GM19328 (cell line): Measurements from ENCODE around the gene KDM4C.

ENCODE experiments used
- ATAC-seq: cut with Tn5 transposase; IDR thresholded peaks from one replicate; pipeline ENCODE4 v1.9.1; 2021; ENCODE audit warnings: mild to moderate bottlenecking, moderate library complexity; ENCODE audit not compliant: unreplicated experiment

KDM4C gene

DNA sequence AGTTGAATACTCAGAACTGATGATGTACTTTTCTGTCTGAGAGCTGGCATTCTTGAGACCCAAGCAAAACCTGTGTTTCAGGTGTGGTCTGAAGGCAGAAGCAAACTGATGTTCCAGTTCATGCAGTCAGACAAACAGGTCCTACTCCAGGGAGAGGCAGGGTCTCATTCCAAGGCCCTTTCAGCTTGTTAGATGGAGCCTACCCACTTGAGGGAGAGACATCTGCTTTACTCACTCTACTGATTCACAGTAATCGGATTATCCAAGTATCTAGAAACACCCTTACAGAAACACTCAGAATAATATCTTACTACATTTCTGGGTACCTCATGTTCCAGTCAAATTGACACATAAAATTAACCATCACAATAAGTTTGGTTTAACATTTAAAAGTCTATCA is 207.8 kb downstream of the KDM4C start:
- no peak for ATAC-seq

DNA sequence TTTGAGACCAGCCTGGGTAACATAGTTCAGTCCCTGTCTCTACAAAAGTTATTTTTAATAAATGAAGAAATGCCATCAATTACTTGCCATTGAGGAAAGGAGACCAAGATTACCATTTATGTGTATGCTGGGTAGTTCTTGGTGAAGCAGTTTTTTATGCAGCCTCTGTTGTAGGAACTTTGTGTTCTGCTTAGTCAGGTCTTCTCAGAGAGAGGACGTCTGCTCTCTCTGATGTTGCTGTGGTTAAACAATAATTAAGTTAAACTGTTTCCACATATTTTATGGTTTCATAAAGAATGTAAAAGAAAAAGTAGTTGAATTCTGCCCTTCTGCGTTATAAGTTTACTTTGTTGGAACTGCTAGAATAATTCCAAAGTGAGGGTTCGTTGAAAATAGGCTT is 210.5 kb downstream of the KDM4C start:
- no peak for ATAC-seq

DNA sequence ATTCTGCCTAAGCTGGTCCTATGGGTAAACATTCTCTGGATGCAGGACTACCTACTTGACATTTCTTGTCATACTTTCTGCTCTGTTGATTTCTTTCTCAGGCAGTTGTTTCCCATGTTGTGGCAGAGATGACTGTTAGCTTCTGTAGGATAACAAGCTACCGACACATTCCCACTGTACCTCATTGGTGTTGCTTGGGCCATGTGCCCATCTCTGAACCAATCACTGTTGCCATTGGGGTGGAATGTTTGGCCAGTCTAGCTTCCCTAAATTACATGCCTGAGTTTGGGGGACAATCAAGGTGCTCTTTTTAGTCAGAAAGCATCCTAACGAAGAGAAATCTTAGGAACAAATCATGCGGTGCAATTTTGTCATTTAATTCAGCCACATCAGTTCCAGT is 212.0 kb downstream of the KDM4C start:
- ATAC-seq: no peak

DNA sequence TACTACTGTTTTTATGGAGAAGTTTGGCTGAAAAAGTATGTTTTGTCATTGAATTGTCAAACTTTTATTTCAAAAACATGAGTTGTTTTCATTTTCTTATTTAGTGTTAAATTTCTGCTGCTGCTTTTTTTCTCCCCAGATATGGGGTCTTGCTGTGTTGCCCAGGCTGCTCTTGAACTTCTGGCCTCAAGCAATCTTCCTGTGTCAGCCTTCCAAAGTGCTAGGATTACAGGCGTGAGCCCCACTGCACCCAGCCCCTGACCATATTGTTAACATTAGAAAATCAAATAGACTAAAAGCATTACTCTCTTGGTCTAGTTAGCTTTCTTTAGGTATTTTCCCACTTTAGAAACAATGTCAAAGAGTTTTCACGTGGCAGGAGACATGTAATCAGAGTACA is 215.3 kb downstream of the KDM4C start:
- ATAC-seq: no peak

DNA sequence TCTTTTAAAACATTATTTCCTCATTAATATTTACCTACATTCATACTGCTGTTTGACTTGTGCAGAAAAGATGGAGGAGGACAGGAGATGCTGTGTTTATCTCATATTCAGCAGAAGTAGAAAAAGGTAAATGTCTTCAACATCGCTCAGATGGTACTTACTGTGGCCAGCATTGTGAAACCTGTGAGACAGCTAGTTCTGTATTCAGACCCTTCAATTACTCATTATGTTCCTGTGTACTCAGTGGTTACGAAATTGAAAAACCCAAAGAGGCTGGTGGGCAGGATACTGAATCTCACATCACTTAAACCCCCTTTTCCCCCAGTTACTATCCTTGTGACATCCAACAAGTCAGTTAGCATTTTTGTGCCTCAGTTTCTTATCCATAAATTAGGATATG is 216.0 kb downstream of the KDM4C start:
- ATAC-seq: peak; percentile 87

DNA sequence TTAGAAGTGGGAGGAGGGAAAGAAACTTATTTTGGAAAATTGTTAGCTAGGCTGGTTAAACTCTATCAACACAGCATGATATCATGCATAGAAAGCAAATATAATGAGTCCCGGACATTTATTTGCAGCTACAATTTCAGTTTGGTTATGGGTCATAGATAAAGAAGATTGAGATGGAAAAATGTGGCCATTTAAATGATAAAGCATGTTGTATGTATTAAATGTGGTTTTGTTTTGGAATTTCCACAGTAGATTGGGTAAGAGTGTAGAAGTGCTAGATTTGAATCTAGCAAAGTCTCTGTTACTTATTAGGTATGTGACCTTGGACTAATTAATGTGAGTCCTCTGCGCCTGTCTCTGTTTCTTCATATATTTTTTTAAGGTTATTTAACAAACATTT is 217.4 kb downstream of the KDM4C start:
- ATAC-seq: no peak

DNA sequence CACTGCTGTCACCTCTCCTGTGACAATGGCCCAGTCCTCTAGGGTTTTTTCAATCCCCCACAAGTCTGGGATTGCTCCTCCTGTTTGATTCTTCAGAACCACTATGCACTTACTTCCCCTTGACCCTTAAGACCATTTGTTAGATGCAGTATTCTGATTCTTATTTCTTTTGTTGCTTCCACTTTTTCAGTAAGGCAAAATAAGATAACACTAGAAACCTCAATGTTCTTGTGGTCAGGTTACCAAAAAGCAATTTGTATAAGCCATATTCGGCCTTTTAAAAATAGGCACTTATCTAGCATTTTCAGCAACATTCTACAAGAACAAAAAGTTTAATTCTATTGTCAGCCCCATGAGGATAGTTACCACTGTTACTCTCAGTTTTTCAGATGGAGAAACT is 220.0 kb downstream of the KDM4C start:
- no peak for ATAC-seq

DNA sequence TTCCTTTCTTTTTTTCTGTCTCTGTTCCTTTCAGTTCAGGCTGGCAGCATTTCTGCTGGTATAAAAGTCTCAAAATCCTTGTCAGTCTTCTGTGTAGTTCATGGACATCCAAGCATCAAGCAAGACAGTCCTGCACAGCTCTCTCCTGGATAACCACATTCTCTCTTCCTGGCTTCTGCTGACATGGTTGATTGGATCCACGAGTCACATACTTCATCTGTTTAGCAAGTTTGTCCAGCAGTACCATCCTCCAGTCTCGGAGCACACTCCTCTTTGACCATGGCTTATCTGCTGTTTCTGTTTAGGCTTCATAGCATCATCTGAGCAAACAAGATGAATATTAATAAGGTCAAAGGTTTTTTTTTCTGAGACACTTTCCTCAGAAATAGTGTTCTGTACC is 220.8 kb downstream of the KDM4C start:
- no peak for ATAC-seq

DNA sequence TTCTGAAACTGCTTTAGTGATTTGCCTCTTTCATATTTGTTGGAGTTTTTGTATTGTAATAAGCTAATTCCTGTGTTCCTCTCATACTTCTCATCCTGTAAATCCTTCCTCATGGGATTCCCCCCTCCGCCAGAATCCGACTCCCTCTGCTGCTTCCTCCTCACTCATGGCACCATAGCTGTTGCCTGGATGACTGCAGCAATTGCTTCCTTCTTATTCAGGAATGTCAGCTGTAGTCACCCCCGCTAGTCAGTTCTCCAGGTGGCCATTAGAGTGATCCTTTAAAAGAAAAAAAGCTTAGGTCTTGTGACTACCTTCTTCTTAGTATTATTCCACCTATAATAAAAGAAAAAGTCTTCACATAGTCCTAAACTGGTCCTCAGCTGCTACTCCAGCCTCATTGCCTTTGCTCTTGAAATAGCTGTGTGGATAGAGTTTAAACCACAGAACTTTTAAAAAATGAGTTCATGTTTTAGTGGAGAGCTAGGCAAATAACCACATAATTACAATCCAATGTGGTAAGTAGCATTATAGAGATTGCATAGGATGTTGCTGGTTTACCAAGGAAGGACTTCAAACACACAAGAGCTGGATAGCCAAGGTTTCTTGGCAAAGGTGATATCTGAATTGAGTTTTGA is 227.3 kb downstream of the KDM4C start:
- no peak for ATAC-seq

DNA sequence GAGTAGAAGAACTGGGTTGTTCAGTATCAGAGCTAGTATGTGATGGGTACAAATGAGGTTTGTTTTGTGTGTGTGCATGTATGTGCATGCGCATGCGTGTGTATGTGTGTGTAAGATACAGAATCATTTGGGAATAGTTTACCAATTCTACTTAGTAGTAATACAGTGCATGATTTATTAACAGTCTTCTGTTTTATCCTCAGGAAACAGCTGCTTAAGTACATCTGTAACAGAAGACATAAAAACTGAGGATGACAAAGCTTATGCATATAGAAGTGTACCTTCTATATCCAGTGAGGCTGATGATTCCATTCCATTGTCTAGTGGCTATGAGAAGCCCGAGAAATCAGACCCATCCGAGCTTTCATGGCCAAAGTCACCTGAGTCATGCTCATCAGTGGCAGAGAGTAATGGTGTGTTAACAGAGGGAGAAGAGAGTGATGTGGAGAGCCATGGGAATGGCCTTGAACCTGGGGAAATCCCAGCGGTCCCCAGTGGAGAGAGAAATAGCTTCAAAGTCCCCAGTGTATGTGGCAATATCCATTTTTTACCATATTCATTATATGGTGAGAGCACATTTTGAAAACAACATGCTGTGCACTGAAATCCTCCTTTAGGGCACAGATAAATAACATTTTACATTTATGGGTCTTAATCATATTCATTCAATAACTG is 228.5 kb downstream of the KDM4C start:
- ATAC-seq: no peak

DNA sequence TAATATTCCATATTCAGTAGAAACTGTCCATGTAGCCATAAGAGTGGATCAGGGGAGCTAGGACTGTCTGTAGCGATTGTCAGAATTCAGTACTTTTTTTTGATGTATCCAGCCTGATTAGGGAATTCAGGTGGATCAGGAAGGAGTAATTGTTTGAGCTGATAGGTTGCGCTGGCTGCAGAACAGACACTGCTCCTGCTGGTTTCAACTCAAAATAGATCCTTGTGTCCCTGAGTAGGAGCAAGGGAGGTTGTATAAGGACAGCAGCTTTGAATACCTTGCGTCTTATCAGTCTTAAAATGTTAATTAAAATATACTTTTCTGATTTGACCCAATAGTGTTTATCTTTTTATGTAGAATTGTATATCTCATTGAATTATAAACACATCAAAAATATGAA is 229.6 kb downstream of the KDM4C start:
- ATAC-seq: no peak

DNA sequence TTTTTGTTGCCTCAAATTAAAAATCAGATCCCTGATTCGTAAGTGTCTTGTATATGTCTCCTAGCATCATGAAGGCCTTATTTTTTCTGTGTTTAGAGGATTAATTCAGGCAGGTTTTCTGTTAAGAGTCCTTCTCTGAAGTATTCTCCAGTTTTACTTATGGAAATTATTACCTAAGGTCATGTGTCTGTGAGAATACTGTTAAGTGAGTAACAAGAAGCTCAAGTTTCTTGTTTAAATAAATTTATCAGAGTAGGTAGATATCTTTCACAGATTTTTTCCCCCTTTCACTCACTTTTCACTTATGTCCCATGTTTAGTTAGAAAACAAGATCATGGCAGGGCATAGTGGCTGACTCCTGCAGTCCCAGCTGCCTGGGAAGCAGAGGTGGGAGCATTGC is 233.6 kb downstream of the KDM4C start:
- no peak for ATAC-seq

DNA sequence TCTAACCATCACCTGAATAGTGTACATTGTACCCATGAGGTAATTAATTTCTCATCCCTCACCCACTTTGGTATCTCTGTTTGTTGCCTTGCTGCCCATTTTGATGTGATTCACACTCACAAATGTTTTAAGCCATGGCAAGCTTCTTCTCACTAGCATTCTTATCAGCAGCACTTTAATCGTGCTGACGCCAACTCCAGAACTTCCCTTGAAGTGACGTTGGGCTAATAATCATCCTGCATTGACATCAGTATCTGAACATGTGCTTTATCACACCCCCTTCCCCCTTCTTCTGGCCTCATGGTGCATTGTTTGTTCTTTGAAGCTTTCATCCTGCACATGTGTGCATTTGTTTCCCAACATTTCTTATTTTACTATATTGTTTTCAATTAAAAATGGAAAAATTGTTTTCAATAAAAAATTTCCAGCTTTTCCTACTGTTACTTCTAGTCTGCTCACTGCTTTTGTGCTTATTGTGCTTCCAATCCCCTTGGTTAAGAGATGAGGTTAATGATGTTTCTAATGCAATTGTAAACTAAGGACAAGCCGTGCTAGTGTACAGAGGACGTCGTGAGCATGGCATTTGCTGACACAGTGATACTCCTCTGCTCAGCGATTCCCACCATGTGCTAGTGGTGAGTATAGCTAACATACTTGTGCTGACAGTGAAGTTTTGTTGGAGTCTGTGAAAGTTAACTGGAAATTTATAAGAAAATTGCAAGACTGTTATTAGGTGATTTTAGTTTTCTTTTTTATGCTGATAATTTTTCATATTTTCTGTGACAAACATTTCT is 238.5 kb downstream of the KDM4C start:
- no peak for ATAC-seq

DNA sequence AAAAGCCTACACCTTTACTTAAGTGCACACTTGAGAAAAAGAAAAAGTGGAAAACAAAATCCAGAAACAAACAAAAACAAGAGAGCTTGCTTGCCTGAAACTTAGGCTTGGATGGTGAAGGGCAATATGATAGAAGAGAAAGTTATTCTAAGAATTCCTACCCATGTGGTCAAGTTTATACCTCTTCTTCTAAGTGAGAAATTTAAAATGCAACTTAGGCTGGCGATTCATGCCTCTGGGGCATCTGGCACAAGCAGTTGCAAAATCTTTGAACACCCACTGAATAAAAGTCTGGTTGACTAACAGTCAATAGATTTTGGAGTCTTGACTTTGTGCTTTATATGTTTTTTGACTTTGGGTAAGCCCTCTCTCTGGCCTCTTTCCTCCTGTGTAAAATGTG is 239.6 kb downstream of the KDM4C start:
- ATAC-seq: no peak

DNA sequence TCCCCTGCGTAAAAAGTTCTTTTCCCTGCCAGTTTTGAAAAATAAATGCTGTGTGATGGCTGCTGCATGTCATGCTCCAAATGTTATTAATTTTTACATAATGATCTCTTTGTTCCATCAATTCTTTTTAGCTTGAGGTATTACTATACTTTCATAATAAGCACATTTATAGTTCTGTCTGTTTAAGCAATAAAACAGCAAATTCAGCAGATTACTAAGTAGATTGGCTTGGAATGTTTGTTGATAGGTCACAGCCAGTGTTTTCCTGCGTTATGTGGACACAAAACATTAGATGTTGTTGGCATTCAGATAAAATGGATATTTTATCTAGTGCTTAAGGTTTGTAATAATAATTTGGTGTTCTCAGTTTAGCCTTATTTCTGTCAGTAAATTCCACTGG is 242.0 kb downstream of the KDM4C start:
- ATAC-seq: no peak

DNA sequence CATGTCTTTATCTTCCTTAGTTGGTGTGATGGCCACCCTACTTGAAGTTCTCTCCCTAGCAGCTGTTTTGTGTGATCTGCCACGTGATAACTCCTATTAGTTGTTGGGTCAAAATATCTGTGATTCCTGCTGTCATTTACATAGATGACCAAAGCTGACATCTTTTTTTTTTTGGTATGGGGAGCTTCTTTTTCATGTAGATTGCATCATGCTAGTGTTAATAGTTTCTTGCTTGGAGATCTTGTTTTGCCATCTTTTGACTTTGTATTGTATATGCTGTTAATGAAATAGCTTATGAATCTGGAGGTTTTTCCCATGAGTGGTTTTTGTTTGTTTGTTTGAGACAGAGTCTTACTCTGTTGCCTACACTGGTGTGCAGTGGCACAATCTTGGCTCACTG is 243.8 kb downstream of the KDM4C start:
- no peak for ATAC-seq

DNA sequence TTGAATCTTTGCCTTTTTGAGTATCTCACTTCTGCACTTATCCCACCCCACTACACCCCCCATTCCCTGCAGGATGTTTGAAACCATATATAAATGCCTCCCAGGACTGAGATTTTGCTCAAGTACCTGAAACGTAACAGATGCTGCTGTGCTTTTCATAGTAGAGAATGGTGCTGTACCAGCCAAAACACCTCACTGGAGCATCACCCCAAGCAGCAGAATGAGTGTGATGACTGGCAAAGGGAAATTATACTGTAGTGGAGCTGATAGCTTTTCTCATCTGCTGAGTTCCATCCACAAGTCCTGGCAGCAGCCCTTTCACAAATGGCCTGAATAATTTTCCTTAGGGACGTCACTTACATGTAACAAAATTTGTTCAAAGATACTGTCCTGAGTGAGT is 246.1 kb downstream of the KDM4C start:
- ATAC-seq: no peak

DNA sequence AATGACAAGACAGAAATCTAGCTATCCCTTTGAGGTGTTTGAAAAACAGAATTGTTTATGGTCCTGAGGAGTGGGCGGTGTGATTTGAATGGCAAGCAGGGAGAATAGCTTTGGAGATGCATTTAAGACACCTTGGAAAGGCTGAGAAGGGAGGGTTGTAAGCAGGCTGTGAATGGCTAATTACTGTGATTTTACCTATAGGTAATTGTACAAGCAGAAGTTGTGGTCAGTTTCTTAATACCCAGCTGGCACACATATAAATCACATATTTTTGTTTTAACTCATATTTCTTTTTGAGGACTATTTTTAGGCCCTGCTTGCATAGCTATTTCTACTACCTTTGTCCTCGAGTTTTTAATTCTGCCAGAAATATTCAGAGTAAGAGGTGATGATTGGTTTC is 248.6 kb downstream of the KDM4C start:
- ATAC-seq: no peak

DNA sequence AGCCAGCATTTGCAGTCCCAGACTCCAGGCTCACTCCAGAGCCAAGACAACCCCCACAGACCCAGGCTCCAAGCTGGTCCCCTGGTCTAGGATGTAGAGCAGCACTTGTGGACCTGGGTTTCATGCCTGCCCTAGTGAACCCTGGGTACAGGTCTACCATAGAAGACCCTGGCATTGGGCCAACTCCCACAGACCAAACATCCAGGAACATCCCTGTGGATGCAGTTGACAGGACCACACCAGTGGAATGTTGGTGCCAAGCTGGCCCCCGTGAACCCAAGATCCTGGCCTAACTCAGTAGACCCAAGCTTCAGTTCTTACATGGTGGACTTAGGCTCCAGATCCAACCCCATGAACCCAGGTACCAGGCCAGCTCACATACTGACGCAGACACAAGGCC is 250.6 kb downstream of the KDM4C start:
- ATAC-seq: no peak

DNA sequence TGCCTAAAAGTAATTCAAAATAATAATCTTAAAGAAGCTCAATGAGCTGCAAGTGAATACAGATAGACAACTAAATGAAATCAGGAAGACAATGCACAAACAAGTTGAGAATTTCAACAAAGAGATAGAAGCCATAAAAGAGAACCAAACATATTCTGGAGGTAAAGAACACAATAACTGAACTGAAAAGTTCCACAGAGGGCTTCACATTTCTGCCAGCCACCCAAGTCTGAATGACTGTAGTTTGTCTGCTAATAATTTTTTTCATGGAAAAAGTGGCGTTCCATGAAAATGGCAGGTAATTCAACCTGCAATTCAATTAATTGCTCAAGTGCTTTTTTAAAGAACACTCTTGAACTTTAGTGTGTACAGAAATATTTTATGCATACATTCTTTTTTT is 251.3 kb downstream of the KDM4C start:
- ATAC-seq: no peak

DNA sequence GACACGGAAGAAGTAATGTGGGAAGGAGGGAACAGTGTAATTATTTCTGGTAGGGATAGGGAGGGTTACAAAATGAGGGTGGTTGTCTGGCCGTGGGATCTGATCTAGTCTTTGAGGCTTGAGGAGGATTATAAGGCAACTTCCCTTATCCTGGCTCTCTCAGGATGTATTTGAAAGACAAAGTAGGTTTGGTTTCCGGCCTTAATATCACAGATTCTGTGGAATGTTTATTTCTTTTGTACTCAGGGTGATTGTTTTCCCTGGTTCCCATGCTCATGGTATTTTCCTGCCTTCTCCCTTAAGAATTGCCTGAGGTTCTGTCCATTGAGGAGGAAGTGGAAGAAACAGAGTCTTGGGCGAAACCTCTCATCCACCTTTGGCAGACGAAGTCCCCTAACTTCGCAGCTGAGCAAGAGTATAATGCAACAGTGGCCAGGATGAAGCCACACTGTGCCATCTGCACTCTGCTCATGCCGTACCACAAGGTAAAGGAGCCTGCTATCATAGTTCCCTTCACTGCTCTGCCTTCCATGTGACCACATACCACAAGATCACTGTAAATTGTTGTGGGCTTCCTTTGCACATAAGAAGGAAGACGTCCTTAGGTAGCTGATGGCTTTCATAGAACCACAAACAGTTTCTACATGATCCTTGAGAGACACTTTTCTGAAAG is 253.8 kb downstream of the KDM4C start:
- no peak for ATAC-seq

DNA sequence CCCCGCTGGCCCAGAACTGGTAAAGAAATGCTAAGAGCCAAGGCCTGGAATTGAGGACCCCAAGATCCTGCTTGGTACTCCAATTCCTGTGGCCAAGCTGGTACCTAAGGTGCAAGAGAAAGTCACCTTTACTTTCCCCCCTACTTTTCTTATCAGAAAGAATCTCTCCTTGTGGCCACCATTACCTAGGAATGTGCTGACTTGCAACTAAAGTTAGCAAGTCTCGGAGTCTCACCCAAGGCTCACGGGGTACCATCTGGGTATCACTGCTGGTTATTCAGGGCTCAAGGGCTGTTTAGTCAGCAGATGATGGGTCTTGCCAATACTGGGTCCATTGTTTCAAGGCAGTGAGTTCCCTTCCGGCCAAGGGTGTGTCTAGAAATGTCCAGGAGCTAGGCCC is 270.2 kb downstream of the KDM4C start:
- no peak for ATAC-seq
